ENCODE data around the gene AKIRIN1.
"Not testable (repeated sequence)": the region's sequence is repeated elsewhere in the genome, so short reads cannot be mapped to it uniquely, and the experiment has no call there.

AKIRIN1 gene

GRCh38 chr1:38997034-38997900 lies 6.2 kb downstream of the AKIRIN1 start:
- H3K27me3 ChIP-seq (ENCODE audit: control insufficient read depth in 1 of 2, insufficient read depth in 2 of 2, low read length in 2 of 2), result no peaks in the 10 kb centered on the region
- H3K27ac ChIP-seq (ENCODE audit: low read length), result no peak overlapping the region
- H3K9ac ChIP-seq (ENCODE audit: low read length in 2 of 2), result no peak overlapping the region
- peaks cover 8% of the 10 kb centered on the region for H3K4me1 ChIP-seq (ENCODE audit: control insufficient read depth, insufficient read depth, low read length)
- peaks cover 11 to 15% of the 10 kb centered on the region in 2 donors for H3K36me3 ChIP-seq (ENCODE audit: control insufficient read depth in 2 of 2, insufficient read depth in 2 of 2, low read length in 2 of 2)
- H3K9me3 ChIP-seq (ENCODE audit: control insufficient read depth in 2 of 2, low read length in 2 of 2), result no peaks in the 10 kb centered on the region
- no peak overlapping the region for H3K4me3 ChIP-seq (ENCODE audit: low read length in 2 of 2)

GRCh38 chr1:38997901-38998190 lies 6.8 kb downstream of the AKIRIN1 start:
- Histone ChIP-seq H3K36me3 (ENCODE audit: control insufficient read depth in 2 of 2, insufficient read depth in 2 of 2, low read length in 2 of 2) (peaks cover 15 to 18% of the 10 kb centered on the region in 2 donors), H3K27me3 (ENCODE audit: control insufficient read depth in 1 of 2, insufficient read depth in 2 of 2, low read length in 2 of 2) (no peaks in the 10 kb centered on the region), H3K4me1 (ENCODE audit: control insufficient read depth, insufficient read depth, low read length) (peaks cover 2% of the 10 kb centered on the region), H3K4me3 (ENCODE audit: low read length in 2 of 2) (no peak overlapping the region), H3K9me3 (ENCODE audit: control insufficient read depth in 2 of 2, low read length in 2 of 2) (no peaks in the 10 kb centered on the region), H3K27ac (ENCODE audit: low read length) (no peak overlapping the region), H3K9ac (ENCODE audit: low read length in 2 of 2) (no peak overlapping the region)

- H3K36me3 ChIP-seq (ENCODE audit: control insufficient read depth in 2 of 2, insufficient read depth in 2 of 2, low read length in 2 of 2), result peaks cover 37 to 46% of the 10 kb centered on the region in 2 donors
- H3K4me3 ChIP-seq (ENCODE audit: low read length in 2 of 2), result no peak overlapping the region
- H3K9me3 ChIP-seq (ENCODE audit: control insufficient read depth in 2 of 2, low read length in 2 of 2), result no peaks in the 10 kb centered on the region
- no peak overlapping the region for H3K27ac ChIP-seq (ENCODE audit: low read length)
- H3K9ac ChIP-seq (ENCODE audit: low read length in 2 of 2), result no peak overlapping the region
- no peaks in the 10 kb centered on the region for H3K4me1 ChIP-seq (ENCODE audit: control insufficient read depth, insufficient read depth, low read length)
- H3K27me3 ChIP-seq (ENCODE audit: control insufficient read depth in 1 of 2, insufficient read depth in 2 of 2, low read length in 2 of 2), result no peaks in the 10 kb centered on the region
These were observed 10.7 kb downstream of the AKIRIN1 start for GRCh38 chr1:39001516-39002421.

GRCh38 chr1:39003281-39003680 lies 12.2 kb downstream of the AKIRIN1 start:
- Histone ChIP-seq H3K9me3 (ENCODE audit: control insufficient read depth in 2 of 2, low read length in 2 of 2) (no peaks in the 10 kb centered on the region), H3K9ac (ENCODE audit: low read length in 2 of 2) (no peak overlapping the region), H3K27ac (ENCODE audit: low read length) (no peak overlapping the region), H3K4me3 (ENCODE audit: low read length in 2 of 2) (no peak overlapping the region), H3K4me1 (ENCODE audit: control insufficient read depth, insufficient read depth, low read length) (no peaks in the 10 kb centered on the region), H3K27me3 (ENCODE audit: control insufficient read depth in 1 of 2, insufficient read depth in 2 of 2, low read length in 2 of 2) (no peaks in the 10 kb centered on the region), H3K36me3 (ENCODE audit: control insufficient read depth in 2 of 2, insufficient read depth in 2 of 2, low read length in 2 of 2) (peaks cover 38 to 57% of the 10 kb centered on the region in 2 donors)

GRCh38 chr1:39003794-39004193 lies 12.7 kb downstream of the AKIRIN1 start:
- H3K4me3 ChIP-seq (ENCODE audit: low read length in 2 of 2), result no peak overlapping the region
- no peaks in the 10 kb centered on the region for H3K4me1 ChIP-seq (ENCODE audit: control insufficient read depth, insufficient read depth, low read length)
- H3K9ac ChIP-seq (ENCODE audit: low read length in 2 of 2), result no peak overlapping the region
- H3K27me3 ChIP-seq (ENCODE audit: control insufficient read depth in 1 of 2, insufficient read depth in 2 of 2, low read length in 2 of 2), result no peaks in the 10 kb centered on the region
- no peak overlapping the region for H3K27ac ChIP-seq (ENCODE audit: low read length)
- peaks cover 39 to 58% of the 10 kb centered on the region in 2 donors for H3K36me3 ChIP-seq (ENCODE audit: control insufficient read depth in 2 of 2, insufficient read depth in 2 of 2, low read length in 2 of 2)
- H3K9me3 ChIP-seq (ENCODE audit: control insufficient read depth in 2 of 2, low read length in 2 of 2), result no peaks in the 10 kb centered on the region

GRCh38 chr1:39006287-39006686 lies 15.2 kb downstream of the AKIRIN1 start:
- Histone ChIP-seq H3K9ac (ENCODE audit: low read length in 2 of 2) (no peak overlapping the region), H3K27me3 (ENCODE audit: control insufficient read depth in 1 of 2, insufficient read depth in 2 of 2, low read length in 2 of 2) (no peaks in the 10 kb centered on the region), H3K9me3 (ENCODE audit: control insufficient read depth in 2 of 2, low read length in 2 of 2) (no peaks in the 10 kb centered on the region), H3K27ac (ENCODE audit: low read length) (no peak overlapping the region), H3K36me3 (ENCODE audit: control insufficient read depth in 2 of 2, insufficient read depth in 2 of 2, low read length in 2 of 2) (peaks cover 39 to 56% of the 10 kb centered on the region in 2 donors), H3K4me3 (ENCODE audit: low read length in 2 of 2) (no peak overlapping the region), H3K4me1 (ENCODE audit: control insufficient read depth, insufficient read depth, low read length) (no peaks in the 10 kb centered on the region)

GRCh38 chr1:39006726-39007645 lies 15.9 kb downstream of the AKIRIN1 start:
- peaks cover 37 to 49% of the 10 kb centered on the region in 2 donors for H3K36me3 ChIP-seq (ENCODE audit: control insufficient read depth in 2 of 2, insufficient read depth in 2 of 2, low read length in 2 of 2)
- no peaks in the 10 kb centered on the region for H3K27me3 ChIP-seq (ENCODE audit: control insufficient read depth in 1 of 2, insufficient read depth in 2 of 2, low read length in 2 of 2)
- H3K4me1 ChIP-seq (ENCODE audit: control insufficient read depth, insufficient read depth, low read length), result no peaks in the 10 kb centered on the region
- no peak overlapping the region for H3K27ac ChIP-seq (ENCODE audit: low read length)
- no peak overlapping the region for H3K9ac ChIP-seq (ENCODE audit: low read length in 2 of 2)
- no peaks in the 10 kb centered on the region for H3K9me3 ChIP-seq (ENCODE audit: control insufficient read depth in 2 of 2, low read length in 2 of 2)
- no peak overlapping the region for H3K4me3 ChIP-seq (ENCODE audit: low read length in 2 of 2)

GRCh38 chr1:39014956-39015355 lies 23.9 kb downstream of the AKIRIN1 start:
- not testable (repeated sequence) for H3K27me3 ChIP-seq (ENCODE audit: control insufficient read depth in 1 of 2, insufficient read depth in 2 of 2, low read length in 2 of 2); H3K4me3 ChIP-seq (ENCODE audit: low read length in 2 of 2); H3K4me1 ChIP-seq (ENCODE audit: control insufficient read depth, insufficient read depth, low read length)

GRCh38 chr1:39016604-39017171 lies 25.6 kb downstream of the AKIRIN1 start:
- no peak overlapping the region for H3K9ac ChIP-seq (ENCODE audit: low read length in 2 of 2)
- H3K36me3 ChIP-seq (ENCODE audit: control insufficient read depth in 2 of 2, insufficient read depth in 2 of 2, low read length in 2 of 2), result peaks cover 0 to 6% of the 10 kb centered on the region in 2 donors
- no peak overlapping the region for H3K27ac ChIP-seq (ENCODE audit: low read length)
- no peaks in the 10 kb centered on the region for H3K4me1 ChIP-seq (ENCODE audit: control insufficient read depth, insufficient read depth, low read length)
- H3K9me3 ChIP-seq (ENCODE audit: control insufficient read depth in 2 of 2, low read length in 2 of 2), result no peaks in the 10 kb centered on the region
- H3K4me3 ChIP-seq (ENCODE audit: low read length in 2 of 2), result no peak overlapping the region
- no peaks in the 10 kb centered on the region for H3K27me3 ChIP-seq (ENCODE audit: control insufficient read depth in 1 of 2, insufficient read depth in 2 of 2, low read length in 2 of 2)

More at GRCh38 chr1:39014956-39015355, 23.9 kb downstream of the AKIRIN1 start:
- not testable (repeated sequence) for H3K36me3 ChIP-seq (ENCODE audit: control insufficient read depth in 2 of 2, insufficient read depth in 2 of 2, low read length in 2 of 2); H3K9ac ChIP-seq (ENCODE audit: low read length in 2 of 2); H3K27ac ChIP-seq (ENCODE audit: low read length); H3K9me3 ChIP-seq (ENCODE audit: control insufficient read depth in 2 of 2, low read length in 2 of 2)

GRCh38 chr1:39017266-39017665 lies 26.2 kb downstream of the AKIRIN1 start:
- H3K4me3 ChIP-seq (ENCODE audit: low read length in 2 of 2), result no peak overlapping the region
- no peaks in the 10 kb centered on the region for H3K4me1 ChIP-seq (ENCODE audit: control insufficient read depth, insufficient read depth, low read length)
- no peaks in the 10 kb centered on the region for H3K27me3 ChIP-seq (ENCODE audit: control insufficient read depth in 1 of 2, insufficient read depth in 2 of 2, low read length in 2 of 2)
- no peaks in the 10 kb centered on the region for H3K9me3 ChIP-seq (ENCODE audit: control insufficient read depth in 2 of 2, low read length in 2 of 2)
- H3K9ac ChIP-seq (ENCODE audit: low read length in 2 of 2), result no peak overlapping the region
- peaks cover 0 to 2% of the 10 kb centered on the region in 2 donors for H3K36me3 ChIP-seq (ENCODE audit: control insufficient read depth in 2 of 2, insufficient read depth in 2 of 2, low read length in 2 of 2)
- H3K27ac ChIP-seq (ENCODE audit: low read length), result no peak overlapping the region

All from stomach smooth muscle (tissue), 2 donors.